Activated CD4-positive, alpha-beta T cell treated with anti-CD3 and anti-CD28 coated beads, Interleukin-2, amount 10 ng/mL, durations not matched to agents 7 days and 5 days (primary cell): Measurements from ENCODE around the gene SKOR1. TPM values are rescaled to one million over a fixed set of nuclear protein-coding genes. Genes with fewer than 3 reads are reported as not detected.
A peak's percentile ranks its signal among the peaks of the same experiment; 100 is the strongest.

Experiments used
- CTCF ChIA-PET: fragments of 350-600 bp; sonication (Branson Sonifier 250); formaldehyde crosslinking; loops from one replicate; lab custom pipeline; 2021; ENCODE audit warnings: antibody characterized with exemption; lab: Charles Lee
- POLR2A ChIA-PET: fragments of 350-600 bp; sonication (Branson Sonifier 250); formaldehyde crosslinking; loops from one replicate; lab custom pipeline; 2021; ENCODE audit warnings: antibody characterized with exemption; lab: Charles Lee
- DNase-seq: peaks from one replicate; pipeline ENCODE4 v3.0.0-alpha.2; 2020
- H3K27ac Mint-ChIP-seq: one replicate; pipeline ENCODE4 v1.8.0; 2021; ENCODE audit warnings: mild to moderate bottlenecking, moderate library complexity, mixed read lengths
- H3K27me3 Mint-ChIP-seq: one replicate; pipeline ENCODE4 v1.8.0; 2021; ENCODE audit warnings: mixed read lengths
- H3K36me3 Mint-ChIP-seq: one replicate; pipeline ENCODE4 v1.8.0; 2021; ENCODE audit warnings: low read depth, mixed read lengths
- H3K4me1 Mint-ChIP-seq: one replicate; pipeline ENCODE4 v1.8.0; 2021; ENCODE audit warnings: mixed read lengths
- H3K4me3 Mint-ChIP-seq: one replicate; pipeline ENCODE4 v1.8.0; 2021; ENCODE audit warnings: mild to moderate bottlenecking, moderate library complexity, mixed read lengths
- H3K9me3 Mint-ChIP-seq: one replicate; pipeline ENCODE4 v1.8.0; 2021; ENCODE audit warnings: mixed read lengths
- total RNA-seq, 2 experiments: library from RNA; stranded (reverse); gene quantifications; one replicate each; pipeline ENCODE4 v1.2.3, GENCODE V29; 2021

Gene SKOR1
- total RNA-seq, 2 experiments from 2014 or later: 0.29 to 0.30 TPM

GRCh38 chr15:67784090-67784781 is 41.1 kb upstream of the SKOR1 start:
- Mint-ChIP-seq H3K27ac (peak overlapping the region; percentile 85), H3K4me3 (no peak overlapping the region), H3K36me3 (peaks cover 4% of the 10 kb centered on the region), H3K27me3 (no peaks in the 10 kb centered on the region), H3K9me3 (no peaks in the 10 kb centered on the region), H3K4me1 (peaks cover 37% of the 10 kb centered on the region)
- POLR2A ChIA-PET: no interaction called here
- CTCF ChIA-PET: interaction anchor here (1.1 kb wide), 1 partner anchor 22 kb away, joined by 4 read pairs; no protein-coding TSS in a partner anchor
- DNase-seq: peak; percentile 42

- POLR2A ChIA-PET: no interaction called here
- H3K27ac Mint-ChIP-seq: peak overlapping the region; percentile 85
- H3K27me3 Mint-ChIP-seq: no peaks in the 10 kb centered on the region
- no peak overlapping the region for H3K4me3 Mint-ChIP-seq
- peaks cover 4% of the 10 kb centered on the region for H3K36me3 Mint-ChIP-seq
- H3K9me3 Mint-ChIP-seq: no peaks in the 10 kb centered on the region
- peaks cover 37% of the 10 kb centered on the region for H3K4me1 Mint-ChIP-seq
- CTCF ChIA-PET: interaction anchor here (1.1 kb wide), 1 partner anchor 23 kb away, joined by 4 read pairs; no protein-coding TSS in a partner anchor
- no peak for DNase-seq
These were observed 40.4 kb upstream of the SKOR1 start for GRCh38 chr15:67784856-67785430.

- Mint-ChIP-seq H3K4me3 (no peak overlapping the region), H3K27me3 (no peaks in the 10 kb centered on the region), H3K36me3 (peaks cover 4% of the 10 kb centered on the region), H3K9me3 (no peaks in the 10 kb centered on the region), H3K27ac (peak overlapping the region; percentile 85), H3K4me1 (peaks cover 37% of the 10 kb centered on the region)
- DNase-seq: no peak
- ChIA-PET POLR2A (no interaction called here), CTCF (no interaction called here)
These were observed 39.9 kb upstream of the SKOR1 start for GRCh38 chr15:67785431-67785830.

- Mint-ChIP-seq H3K4me1 (peaks cover 37% of the 10 kb centered on the region), H3K36me3 (peaks cover 4% of the 10 kb centered on the region), H3K27ac (no peak overlapping the region), H3K27me3 (no peaks in the 10 kb centered on the region), H3K4me3 (no peak overlapping the region), H3K9me3 (no peaks in the 10 kb centered on the region)
- CTCF ChIA-PET: no interaction called here
- no peak for DNase-seq
- POLR2A ChIA-PET: no interaction called here
These were observed 38.7 kb upstream of the SKOR1 start for GRCh38 chr15:67786646-67787045.

GRCh38 chr15:67788986-67789385 is 36.3 kb upstream of the SKOR1 start:
- ChIA-PET CTCF (interaction anchor here (0.6 kb wide), 1 partner anchor 1372 kb away, joined by 5 read pairs; no protein-coding TSS in a partner anchor), POLR2A (no interaction called here)
- no peaks in the 10 kb centered on the region for H3K9me3 Mint-ChIP-seq
- no peak for DNase-seq
- H3K4me1 Mint-ChIP-seq: peaks cover 18% of the 10 kb centered on the region
- H3K27ac Mint-ChIP-seq: no peak overlapping the region
- no peaks in the 10 kb centered on the region for H3K27me3 Mint-ChIP-seq
- H3K36me3 Mint-ChIP-seq: peaks cover 1% of the 10 kb centered on the region
- H3K4me3 Mint-ChIP-seq: no peak overlapping the region

GRCh38 chr15:67790610-67791319 is 34.5 kb upstream of the SKOR1 start:
- ChIA-PET CTCF (interaction anchor here (2.2 kb wide), 1 partner anchor 11 kb away, joined by 9 read pairs; no protein-coding TSS in a partner anchor), POLR2A (no interaction called here)
- Mint-ChIP-seq H3K4me3 (no peak overlapping the region), H3K4me1 (peaks cover under 1% of the 10 kb centered on the region), H3K36me3 (peaks cover 15% of the 10 kb centered on the region), H3K9me3 (peaks cover 13% of the 10 kb centered on the region), H3K27me3 (no peaks in the 10 kb centered on the region), H3K27ac (no peak overlapping the region)
- no peak for DNase-seq

GRCh38 chr15:67792250-67792942 is 32.9 kb upstream of the SKOR1 start:
- no peak for DNase-seq
- ChIA-PET CTCF (no interaction called here), POLR2A (interaction anchor here (0.6 kb wide), 1 partner anchor 292 kb away, joined by 4 read pairs; no protein-coding TSS in a partner anchor)
- no peak overlapping the region for H3K27ac Mint-ChIP-seq
- peaks cover 15% of the 10 kb centered on the region for H3K9me3 Mint-ChIP-seq
- H3K4me3 Mint-ChIP-seq: no peak overlapping the region
- H3K4me1 Mint-ChIP-seq: peaks cover 2% of the 10 kb centered on the region
- H3K36me3 Mint-ChIP-seq: peaks cover 18% of the 10 kb centered on the region
- no peaks in the 10 kb centered on the region for H3K27me3 Mint-ChIP-seq

GRCh38 chr15:67794832-67795574 is 30.3 kb upstream of the SKOR1 start:
- POLR2A ChIA-PET: no interaction called here
- H3K36me3 Mint-ChIP-seq: peaks cover 18% of the 10 kb centered on the region
- CTCF ChIA-PET: interaction anchor here (0.7 kb wide), 1 partner anchor 1190 kb away, joined by 3 read pairs; no protein-coding TSS in a partner anchor
- H3K27me3 Mint-ChIP-seq: no peaks in the 10 kb centered on the region
- no peak overlapping the region for H3K27ac Mint-ChIP-seq
- no peak overlapping the region for H3K4me3 Mint-ChIP-seq
- peaks cover 15% of the 10 kb centered on the region for H3K9me3 Mint-ChIP-seq
- no peak for DNase-seq
- peaks cover 2% of the 10 kb centered on the region for H3K4me1 Mint-ChIP-seq

GRCh38 chr15:67796196-67797127 is 28.8 kb upstream of the SKOR1 start:
- POLR2A ChIA-PET: no interaction called here
- Mint-ChIP-seq H3K4me1 (peaks cover 2% of the 10 kb centered on the region), H3K36me3 (peaks cover 18% of the 10 kb centered on the region), H3K9me3 (peaks cover 15% of the 10 kb centered on the region), H3K27ac (no peak overlapping the region), H3K27me3 (no peaks in the 10 kb centered on the region), H3K4me3 (no peak overlapping the region)
- CTCF ChIA-PET: interaction anchor here (0.6 kb wide), 1 partner anchor 151 kb away, joined by 5 read pairs; no protein-coding TSS in a partner anchor
- DNase-seq: no peak

GRCh38 chr15:67799801-67800205 is 25.5 kb upstream of the SKOR1 start:
- ChIA-PET CTCF (no interaction called here), POLR2A (no interaction called here)
- Mint-ChIP-seq H3K36me3 (peaks cover 12% of the 10 kb centered on the region), H3K9me3 (peaks cover 10% of the 10 kb centered on the region), H3K27me3 (no peaks in the 10 kb centered on the region), H3K27ac (no peak overlapping the region), H3K4me1 (peaks cover 2% of the 10 kb centered on the region), H3K4me3 (no peak overlapping the region)
- DNase-seq: no peak

- DNase-seq: no peak
- peaks cover 1% of the 10 kb centered on the region for H3K4me1 Mint-ChIP-seq
- no peak overlapping the region for H3K27ac Mint-ChIP-seq
- POLR2A ChIA-PET: no interaction called here
- peaks cover under 1% of the 10 kb centered on the region for H3K36me3 Mint-ChIP-seq
- H3K9me3 Mint-ChIP-seq: no peaks in the 10 kb centered on the region
- CTCF ChIA-PET: interaction anchor here (0.6 kb wide), 1 partner anchor 1525 kb away, joined by 5 read pairs; no protein-coding TSS in a partner anchor
- no peaks in the 10 kb centered on the region for H3K27me3 Mint-ChIP-seq
- no peak overlapping the region for H3K4me3 Mint-ChIP-seq
These were observed 24.2 kb upstream of the SKOR1 start for GRCh38 chr15:67801142-67801541.
